Measurements from ENCODE around the gene COA6.
"Not testable (repeated sequence)": the region's sequence is repeated elsewhere in the genome, so short reads cannot be mapped to it uniquely, and the experiment has no call there.

Gene COA6

DNA sequence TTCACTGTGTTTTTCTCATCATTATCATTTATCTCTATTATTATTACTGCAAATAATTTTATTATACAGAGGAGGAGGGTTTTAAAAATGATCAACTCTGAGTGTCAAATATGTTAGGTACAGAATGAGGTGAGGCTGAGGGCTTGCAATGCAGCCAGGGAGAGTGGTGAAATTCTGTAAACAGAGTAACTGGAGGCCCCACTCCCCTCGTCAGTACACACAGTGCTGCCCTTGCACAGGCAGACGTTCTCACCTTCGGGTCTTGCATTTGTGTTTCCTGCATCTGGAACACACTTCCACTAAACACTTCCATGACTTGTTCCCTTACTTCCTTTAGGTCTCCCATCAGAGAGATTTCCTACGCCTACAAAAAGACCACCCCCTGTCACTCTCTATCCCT is 24.3 kb upstream of the COA6 start:
- no peak overlapping the region for H3K27ac ChIP-seq (ENCODE audit: low read length)
- H3K36me3 ChIP-seq (replicated peaks; ENCODE audit: insufficient read depth, low read length), result no peaks in the 10 kb centered on the region
- no peaks in the 10 kb centered on the region for H3K79me2 ChIP-seq (ENCODE audit: low read length)
- H3K9ac ChIP-seq (ENCODE audit: low read length), result no peak overlapping the region
- no peaks in the 10 kb centered on the region for H3K4me1 ChIP-seq (ENCODE audit: low read length)
- no peak overlapping the region for H2AFZ ChIP-seq (ENCODE audit: low read length)
- TF ChIP-seq EZH2 (optimal IDR thresholded peaks at IDR 0.05; ENCODE audit: low read depth, low read length) (no peak), EZH2phosphoT487 (IDR thresholded peaks at IDR 0.05; ENCODE audit: low read length) (no peak)
- TF ChIP-seq, protein P1, sequence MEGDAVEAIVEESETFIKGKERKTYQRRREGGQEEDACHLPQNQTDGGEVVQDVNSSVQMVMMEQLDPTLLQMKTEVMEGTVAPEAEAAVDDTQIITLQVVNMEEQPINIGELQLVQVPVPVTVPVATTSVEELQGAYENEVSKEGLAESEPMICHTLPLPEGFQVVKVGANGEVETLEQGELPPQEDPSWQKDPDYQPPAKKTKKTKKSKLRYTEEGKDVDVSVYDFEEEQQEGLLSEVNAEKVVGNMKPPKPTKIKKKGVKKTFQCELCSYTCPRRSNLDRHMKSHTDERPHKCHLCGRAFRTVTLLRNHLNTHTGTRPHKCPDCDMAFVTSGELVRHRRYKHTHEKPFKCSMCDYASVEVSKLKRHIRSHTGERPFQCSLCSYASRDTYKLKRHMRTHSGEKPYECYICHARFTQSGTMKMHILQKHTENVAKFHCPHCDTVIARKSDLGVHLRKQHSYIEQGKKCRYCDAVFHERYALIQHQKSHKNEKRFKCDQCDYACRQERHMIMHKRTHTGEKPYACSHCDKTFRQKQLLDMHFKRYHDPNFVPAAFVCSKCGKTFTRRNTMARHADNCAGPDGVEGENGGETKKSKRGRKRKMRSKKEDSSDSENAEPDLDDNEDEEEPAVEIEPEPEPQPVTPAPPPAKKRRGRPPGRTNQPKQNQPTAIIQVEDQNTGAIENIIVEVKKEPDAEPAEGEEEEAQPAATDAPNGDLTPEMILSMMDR (IDR thresholded peaks at IDR 0.05; ENCODE audit: low read length), result no peak
- H3K4me3 ChIP-seq (ENCODE audit: low read length), result no peak overlapping the region
- no peaks in the 10 kb centered on the region for H3K9me3 ChIP-seq (replicated peaks; ENCODE audit: insufficient read depth, low read length)
- no peak overlapping the region for H3K4me2 ChIP-seq (ENCODE audit: low read depth, low read length)
- H3F3A ChIP-seq (ENCODE audit: insufficient read depth, low read length), result no peaks in the 10 kb centered on the region
- H4K20me1 ChIP-seq (ENCODE audit: insufficient read depth, low read length), result no peaks in the 10 kb centered on the region
- H3K27me3 ChIP-seq (replicated peaks; ENCODE audit: insufficient read depth, low read length), result no peaks in the 10 kb centered on the region
- DNase-seq, result no peak
- H3K9me2 ChIP-seq (replicated peaks; ENCODE audit: insufficient read depth, low read length), result no peaks in the 10 kb centered on the region

DNA sequence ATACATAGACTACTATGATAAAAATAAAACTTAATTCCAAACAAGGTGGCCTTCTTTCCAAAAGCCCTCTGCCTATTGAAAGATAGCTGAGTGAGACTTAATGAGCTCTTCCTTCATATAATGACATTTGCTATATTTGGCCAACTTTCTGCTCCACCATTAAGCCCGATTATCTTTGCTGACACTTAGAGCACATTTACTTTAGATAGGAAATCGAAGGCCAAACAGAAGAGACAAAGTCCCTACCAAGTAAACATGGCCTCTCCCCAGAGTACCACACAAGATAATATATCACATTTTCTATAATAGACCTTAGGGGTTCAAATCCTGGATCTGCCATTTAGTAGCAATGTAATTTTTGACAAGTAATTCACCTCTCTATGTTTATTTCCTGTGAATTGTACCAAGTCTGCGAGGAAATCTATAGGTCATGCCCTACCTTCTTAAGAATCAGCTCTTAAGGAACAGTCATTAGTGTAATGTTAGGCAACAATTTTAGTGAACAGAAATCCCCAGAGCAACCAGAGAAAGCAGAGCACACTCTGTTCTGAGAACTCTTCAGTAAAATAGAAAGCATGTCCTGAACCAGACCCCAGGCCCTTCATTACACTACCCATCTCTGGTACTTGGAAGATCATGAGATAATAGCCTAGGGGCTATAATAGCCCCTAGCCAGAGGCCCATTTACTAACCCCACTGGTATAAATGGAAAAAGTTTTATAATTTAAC is 17.3 kb upstream of the COA6 start:
- Histone ChIP-seq H3K27me3 (replicated peaks; ENCODE audit: insufficient read depth, low read length) (no peaks in the 10 kb centered on the region), H4K20me1 (ENCODE audit: insufficient read depth, low read length) (no peaks in the 10 kb centered on the region), H3K9me3 (replicated peaks; ENCODE audit: insufficient read depth, low read length) (no peaks in the 10 kb centered on the region), H3K79me2 (ENCODE audit: low read length) (peaks cover 22% of the 10 kb centered on the region), H3K4me3 (ENCODE audit: low read length) (peak overlapping the region; percentile 76), H3F3A (ENCODE audit: insufficient read depth, low read length) (no peaks in the 10 kb centered on the region), H3K4me1 (ENCODE audit: low read length) (peaks cover 15% of the 10 kb centered on the region), H3K4me2 (ENCODE audit: low read depth, low read length) (peak overlapping the region; percentile 70), H3K27ac (ENCODE audit: low read length) (no peak overlapping the region; the same call in 1 of the 2 replicates), H3K9ac (ENCODE audit: low read length) (peak overlapping the region; percentile 67; the same call in 1 of the 2 replicates), H2AFZ (ENCODE audit: low read length) (peak overlapping the region; percentile 74), H3K9me2 (replicated peaks; ENCODE audit: insufficient read depth, low read length) (no peaks in the 10 kb centered on the region), H3K36me3 (replicated peaks; ENCODE audit: insufficient read depth, low read length) (no peaks in the 10 kb centered on the region)
- DNase-seq, result no peak
- no peak for TF ChIP-seq EZH2 (optimal IDR thresholded peaks at IDR 0.05; ENCODE audit: low read depth, low read length)
- no peak for TF ChIP-seq EZH2phosphoT487 (IDR thresholded peaks at IDR 0.05; ENCODE audit: low read length)
- TF ChIP-seq, protein P1 (IDR thresholded peaks at IDR 0.05; ENCODE audit: low read length), result no peak

DNA sequence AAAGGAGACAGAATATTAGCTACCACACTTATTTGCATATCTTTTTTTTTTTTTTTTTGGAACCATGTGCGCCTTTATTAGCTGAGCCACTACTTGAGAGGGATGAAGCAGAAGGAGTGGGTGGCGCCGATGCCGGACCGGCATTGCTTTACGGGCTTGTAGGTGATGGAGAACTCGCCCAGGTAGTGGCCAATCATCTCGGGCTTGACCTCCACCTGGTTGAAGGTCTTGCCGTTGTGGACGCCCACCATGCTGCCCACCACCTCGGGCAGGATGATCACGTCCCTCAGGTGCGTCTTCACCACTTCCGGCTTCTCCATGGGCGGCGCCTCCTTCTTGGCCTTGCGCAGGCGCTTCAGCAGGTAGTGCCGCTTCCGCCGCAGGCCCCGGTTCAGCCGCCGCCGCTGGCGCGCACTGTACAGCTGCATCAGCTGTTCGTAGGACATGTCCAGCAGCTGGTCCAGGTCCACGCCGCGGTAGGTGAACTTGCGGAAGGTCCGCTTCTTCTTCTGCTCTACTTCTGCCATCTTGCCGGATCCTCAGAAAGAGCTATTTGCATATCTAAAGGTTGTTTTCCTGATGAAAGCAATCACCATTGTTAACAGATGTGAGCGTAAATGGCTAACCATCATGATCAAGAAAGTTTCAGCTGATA is 16.5 kb upstream of the COA6 start:
- Histone ChIP-seq H3K79me2 (ENCODE audit: low read length) (peaks cover 22% of the 10 kb centered on the region), H3K27ac (ENCODE audit: low read length) (peak overlapping the region; percentile 40; the same call in 1 of the 2 replicates), H3K4me3 (ENCODE audit: low read length) (peak overlapping the region; percentile 76), H2AFZ (ENCODE audit: low read length) (peak overlapping the region; percentile 74), H3K9ac (ENCODE audit: low read length) (peak overlapping the region; percentile 67), H3K4me1 (ENCODE audit: low read length) (peaks cover 15% of the 10 kb centered on the region), H3K4me2 (ENCODE audit: low read depth, low read length) (peak overlapping the region; percentile 70)
- not testable (repeated sequence) for H4K20me1 ChIP-seq (ENCODE audit: insufficient read depth, low read length); H3K9me3 ChIP-seq (replicated peaks; ENCODE audit: insufficient read depth, low read length); H3K9me2 ChIP-seq (replicated peaks; ENCODE audit: insufficient read depth, low read length); H3K36me3 ChIP-seq (replicated peaks; ENCODE audit: insufficient read depth, low read length); H3K27me3 ChIP-seq (replicated peaks; ENCODE audit: insufficient read depth, low read length); H3F3A ChIP-seq (ENCODE audit: insufficient read depth, low read length)
- DNase-seq, result peak; percentile 85

DNA sequence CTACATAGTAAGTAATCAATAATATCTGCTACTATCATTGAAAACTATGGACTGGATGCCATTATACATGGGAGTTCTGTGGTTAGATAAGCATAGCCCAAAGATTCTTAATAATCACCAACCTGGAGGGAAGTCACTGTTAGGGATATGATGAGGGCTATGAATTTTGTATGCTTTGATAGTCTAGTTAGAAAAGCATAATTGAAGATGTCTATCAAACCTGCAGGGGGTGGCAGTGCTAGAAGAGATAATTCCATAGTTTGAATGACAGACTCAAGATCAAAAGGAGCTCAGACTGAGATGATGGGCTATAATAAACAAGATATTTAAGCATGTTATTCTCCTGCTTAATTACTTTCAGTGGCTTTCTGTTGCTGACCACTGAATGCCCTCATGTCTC is 15.4 kb upstream of the COA6 start:
- TF ChIP-seq, protein P1 (IDR thresholded peaks at IDR 0.05; ENCODE audit: low read length), result no peak; the same call in 1 of the 2 replicates
- TF ChIP-seq EZH2phosphoT487 (IDR thresholded peaks at IDR 0.05; ENCODE audit: low read length) (no peak), EZH2 (optimal IDR thresholded peaks at IDR 0.05; ENCODE audit: low read depth, low read length) (no peak)
- no peak overlapping the region for H2AFZ ChIP-seq (ENCODE audit: low read length)
- peak overlapping the region; percentile 58 for H3K4me2 ChIP-seq (ENCODE audit: low read depth, low read length)
- peaks cover 15% of the 10 kb centered on the region for H3K4me1 ChIP-seq (ENCODE audit: low read length)
- H3K79me2 ChIP-seq (ENCODE audit: low read length), result peaks cover 22% of the 10 kb centered on the region
- H4K20me1 ChIP-seq (ENCODE audit: insufficient read depth, low read length), result no peaks in the 10 kb centered on the region
- H3K9me3 ChIP-seq (replicated peaks; ENCODE audit: insufficient read depth, low read length), result no peaks in the 10 kb centered on the region
- no peaks in the 10 kb centered on the region for H3K27me3 ChIP-seq (replicated peaks; ENCODE audit: insufficient read depth, low read length)
- H3K9ac ChIP-seq (ENCODE audit: low read length), result no peak overlapping the region; the same call in 1 of the 2 replicates
- H3K27ac ChIP-seq (ENCODE audit: low read length), result no peak overlapping the region
- DNase-seq, result no peak
- H3K9me2 ChIP-seq (replicated peaks; ENCODE audit: insufficient read depth, low read length), result no peaks in the 10 kb centered on the region
- no peaks in the 10 kb centered on the region for H3F3A ChIP-seq (ENCODE audit: insufficient read depth, low read length)
- no peaks in the 10 kb centered on the region for H3K36me3 ChIP-seq (replicated peaks; ENCODE audit: insufficient read depth, low read length)
- H3K4me3 ChIP-seq (ENCODE audit: low read length), result peak overlapping the region; percentile 76
